Measurements from ENCODE around the gene TMEM255B. TPM values are rescaled to one million over a fixed set of nuclear protein-coding genes. Genes with fewer than 3 reads are reported as not detected.

The TMEM255B gene
- total and polyA plus RNA-seq, 2 of the 4 experiments (the other 2 are of a cell fraction) = 0.36 to 0.94 TPM

- peak overlapping the region; percentile 100 for H2BK5ac ChIP-seq (ENCODE audit: low read depth, low read length, poor library complexity, severe bottlenecking)
- H3K27me3 ChIP-seq (ENCODE audit: control insufficient read depth, insufficient read depth, low read length) = no peaks in the 10 kb centered on the region
- H2BK15ac ChIP-seq (ENCODE audit: low read depth, low read length) = 0 out of 3 replicates have a peak overlapping the region, but pooled peaks have one; percentile 22
- peak overlapping the region; percentile 28 to 83; a peak in 3 of 4 replicates for H4K8ac ChIP-seq (ENCODE audit: low read depth in 2 of 2, low read length in 2 of 2)
- WGBS, 2 experiments (ENCODE audit: extremely low coverage in 2 of 2, insufficient read length in 1 of 2) = 53% methylated on average over 6 of the region's 15 CpGs; no CpG with 5 or more reads in 1 of the 2 experiments
- no peaks in the 10 kb centered on the region for H3K9me3 ChIP-seq (ENCODE audit: control insufficient read depth, insufficient read depth, low read length)
- TF ChIP-seq CTCF (conservative IDR thresholded peaks at IDR 0.05; ENCODE audit: low read depth, low read length) (no peak), MAZ (IDR thresholded peaks at IDR 0.05; ENCODE audit: borderline replicate concordance, low read depth, low read length) (peak; percentile 31; the same call in 1 of the 2 replicates)
- H2BK20ac ChIP-seq (ENCODE audit: low read depth, low read length) = peak overlapping the region; percentile 26; the same call in 1 of the 2 replicates
- BruUV-seq (replicated peaks) = no TSS peak
- peak overlapping the region; percentile 37; the same call in 1 of the 2 replicates for H2BK120ac ChIP-seq (ENCODE audit: low read depth, low read length)
- peak overlapping the region; percentile 97 for H3K9ac ChIP-seq (ENCODE audit: low read depth, low read length)
- peaks cover 69% of the 10 kb centered on the region for H4K20me1 ChIP-seq (ENCODE audit: insufficient read depth, low read length)
- in situ Hi-C loops (cut with MboI; ENCODE audit: low sequenced_read_pairs) = no loop called here
- intact Hi-C loops (cut with micrococcal nuclease) = loop anchor here (5.0 kb wide), 2 partner anchors 86 to 366 kb away; no protein-coding TSS in a partner anchor
- peak overlapping the region; percentile 46 for H4K5ac ChIP-seq (ENCODE audit: low read depth, low read length)
- peaks cover 27% of the 10 kb centered on the region for H3K9me1 ChIP-seq (ENCODE audit: insufficient read depth, low read length)
- peaks cover 36% of the 10 kb centered on the region for H3K4me1 ChIP-seq (ENCODE audit: control insufficient read depth, insufficient read depth, low read length)
- peak overlapping the region; percentile 83 for H3K4me2 ChIP-seq (ENCODE audit: low read depth, low read length)
- H3K4ac ChIP-seq (ENCODE audit: low read depth, low read length) = peak overlapping the region; percentile 89
- DNase-seq (no peak), ATAC-seq (ENCODE audit: low read depth) (peak; percentile 9)
- ChIA-PET CTCF (no interaction called here), POLR2A (ENCODE audit: unreplicated experiment) (no interaction called here)
- peak overlapping the region; percentile 45 for H2AFZ ChIP-seq (replicated peaks; ENCODE audit: low read length, poor library complexity)
- peak overlapping the region; percentile 11; the same call in 1 of the 2 replicates for H3K18ac ChIP-seq (ENCODE audit: low read depth, low read length)
- H3K79me1 ChIP-seq (ENCODE audit: low read depth in 1 of 2, low read length in 2 of 2) = peaks cover 14 to 67% of the 10 kb centered on the region in 2 experiments
- peak overlapping the region; percentile 97 for H3K27ac ChIP-seq (ENCODE audit: insufficient read depth, low read length)
- peak overlapping the region; percentile 93; the same call in 1 of the 2 replicates for H3K4me3 ChIP-seq (ENCODE audit: insufficient read depth, low read depth, low read length)
- H3K14ac ChIP-seq (replicated peaks; ENCODE audit: low read depth, low read length) = peak overlapping the region; percentile 89
- H3K56ac ChIP-seq (ENCODE audit: extremely low read depth, insufficient read depth, low read length) = peak overlapping the region; percentile 55
- H2AK5ac ChIP-seq (ENCODE audit: low read depth, low read length) = peak overlapping the region; percentile 86
- dilution Hi-C loops (cut with HindIII; ENCODE audit: low sequenced_read_pairs, unreplicated experiment) = no loop called here
- H3K23ac ChIP-seq (ENCODE audit: low read depth, low read length) = peak overlapping the region; percentile 83
- peak overlapping the region; percentile 84 for H4K91ac ChIP-seq (ENCODE audit: insufficient read depth, low read depth, low read length)
- peaks cover 26% of the 10 kb centered on the region for H3K36me3 ChIP-seq (ENCODE audit: control insufficient read depth, insufficient read depth, low read length)
- H2AK9ac ChIP-seq (replicated peaks; ENCODE audit: low read depth, low read length, poor library complexity) = peak overlapping the region; percentile 97
Measured at GRCh38 chr13:113860665-113861432, 101.8 kb downstream of the TMEM255B start.

Measured in IMR-90 (cell line).